CD4-positive, alpha-beta T cell treated with Interleukin-21 for 1 hour (primary cell): Measurements from ENCODE around the gene RNLS.

Experiments
- DNase-seq: peaks from one replicate; pipeline ENCODE4 v3.0.0-alpha.2; 2020

The RNLS gene

GRCh38 chr10:88546497-88546896 is 36.6 kb downstream of the RNLS start:
- no peak for DNase-seq

GRCh38 chr10:88545359-88545758 is 37.8 kb downstream of the RNLS start:
- no peak for DNase-seq

GRCh38 chr10:88544140-88544870 is 38.8 kb downstream of the RNLS start:
- no peak for DNase-seq

GRCh38 chr10:88542522-88542921 is 40.6 kb downstream of the RNLS start:
- no peak for DNase-seq

- no peak for DNase-seq
Measured at GRCh38 chr10:88541116-88541626, 41.9 kb downstream of the RNLS start.

- DNase-seq = no peak
Measured at GRCh38 chr10:88540351-88540750, 42.8 kb downstream of the RNLS start.

- DNase-seq = no peak
Measured at GRCh38 chr10:88538048-88538447, 45.1 kb downstream of the RNLS start.

- DNase-seq = no peak
Measured at GRCh38 chr10:88537322-88537721, 45.8 kb downstream of the RNLS start.

- DNase-seq = no peak
Measured at GRCh38 chr10:88536437-88536836, 46.7 kb downstream of the RNLS start.

GRCh38 chr10:88534072-88534665 is 48.9 kb downstream of the RNLS start:
- no peak for DNase-seq

- DNase-seq = no peak
Measured at GRCh38 chr10:88531392-88532052, 51.6 kb downstream of the RNLS start.

GRCh38 chr10:88530629-88531391 is 52.3 kb downstream of the RNLS start:
- no peak for DNase-seq

- no peak for DNase-seq
Measured at GRCh38 chr10:88530093-88530492, 53.0 kb downstream of the RNLS start.

- no peak for DNase-seq
Measured at GRCh38 chr10:88528806-88529570, 54.1 kb downstream of the RNLS start.

GRCh38 chr10:88528201-88528600 is 54.9 kb downstream of the RNLS start:
- no peak for DNase-seq

- no peak for DNase-seq
Measured at GRCh38 chr10:88527245-88527644, 55.9 kb downstream of the RNLS start.

- no peak for DNase-seq
Measured at GRCh38 chr10:88526501-88527105, 56.5 kb downstream of the RNLS start.

GRCh38 chr10:88525371-88526069 is 57.6 kb downstream of the RNLS start:
- DNase-seq = no peak

GRCh38 chr10:88523739-88524400 is 59.2 kb downstream of the RNLS start:
- no peak for DNase-seq

- no peak for DNase-seq
Measured at GRCh38 chr10:88522715-88523114, 60.4 kb downstream of the RNLS start.

- DNase-seq = no peak
Measured at GRCh38 chr10:88521791-88522190, 61.3 kb downstream of the RNLS start.
